GM12891 (cell line): ENCODE measurements around the gene ZACN.

Source experiments
- PAX5 ChIP-seq: IDR thresholded peaks from 2 replicates; pipeline ENCODE4 v1.6.1; 2011; ENCODE audit warnings: low read length, moderate library complexity, mild to moderate bottlenecking; ENCODE audit not compliant: insufficient read depth, severe bottlenecking
- POLR2A ChIP-seq: IDR thresholded peaks from 2 replicates; pipeline ENCODE4 v1.6.1; 2011; ENCODE audit warnings: low read depth, low read length, control low read depth
- POLR2AphosphoS5 ChIP-seq: IDR thresholded peaks from 2 replicates; pipeline ENCODE4 v1.6.1; 2011; ENCODE audit warnings: low read depth, low read length, control low read depth
- POU2F2 ChIP-seq: IDR thresholded peaks from 2 replicates; pipeline ENCODE4 v1.6.1; 2011; ENCODE audit warnings: low read depth, mild to moderate bottlenecking, control low read depth, low read length, moderate library complexity
- SPI1 ChIP-seq: IDR thresholded peaks from 2 replicates; pipeline ENCODE4 v1.6.1; 2011; ENCODE audit warnings: low read depth, low read length, control low read depth
- TAF1 ChIP-seq: IDR thresholded peaks from 2 replicates; pipeline ENCODE4 v1.6.1; 2011; ENCODE audit warnings: low read depth, low read length, control low read depth

DNA sequence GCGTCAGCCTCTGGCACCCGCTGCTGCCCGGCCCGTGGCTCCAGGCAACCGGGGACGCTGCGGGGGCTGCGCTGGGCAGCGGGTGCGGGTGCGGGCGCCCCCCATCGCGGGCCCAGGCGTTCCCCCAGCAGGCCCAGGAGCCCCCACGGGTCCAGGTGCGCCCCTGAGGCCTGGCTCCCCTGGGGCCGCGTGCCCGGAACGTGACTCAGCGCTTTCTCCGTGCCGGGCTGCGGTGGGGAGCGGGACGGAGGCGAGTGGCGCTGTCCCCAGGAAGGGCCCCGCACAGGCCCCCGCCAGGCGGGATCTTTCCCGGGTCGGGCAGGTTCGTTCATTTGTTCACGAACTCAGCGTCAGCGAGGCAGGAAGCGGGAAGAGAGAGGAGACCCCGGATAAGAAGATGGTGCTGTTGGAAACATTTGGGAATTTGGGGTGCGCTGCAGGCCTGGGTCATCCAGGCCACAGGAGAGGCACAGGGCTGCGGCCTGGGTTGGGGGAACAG, 43.0 kb downstream of the ZACN start:
- no peak for TF ChIP-seq POLR2AphosphoS5
- no peak for TF ChIP-seq POLR2A
- TF ChIP-seq TAF1: no peak
- TF ChIP-seq SPI1: no peak
- TF ChIP-seq POU2F2: no peak
- TF ChIP-seq PAX5: no peak
